ENCODE results near the gene ADAM8. TPM values are rescaled to one million over a fixed set of nuclear protein-coding genes. Genes with fewer than 3 reads are reported as not detected.

ADAM8 gene
- total RNA-seq, 2 experiments from 2014 or later: 142 to 173 TPM

DNA sequence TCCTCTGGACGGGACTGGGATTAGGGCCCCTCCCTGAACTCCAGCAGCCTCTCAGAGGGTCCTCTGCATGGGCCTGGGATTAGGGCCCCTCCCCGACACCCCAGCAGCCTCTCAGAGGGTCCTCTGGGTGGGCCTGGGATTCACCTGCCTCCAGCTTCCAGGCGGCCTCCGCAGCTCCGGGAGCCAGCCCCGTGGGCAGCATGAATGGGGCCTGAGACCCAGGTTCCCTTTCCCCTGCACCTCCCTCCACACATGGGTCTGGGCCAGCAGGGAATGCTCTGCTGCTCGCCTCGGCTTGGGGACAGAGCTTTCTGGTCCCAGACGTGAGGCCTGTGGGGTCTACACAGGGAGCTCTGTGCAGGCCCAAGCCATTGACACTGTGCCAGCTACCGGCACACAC is 26.5 kb upstream of the ADAM8 start:
- DNase-seq (no peak), ATAC-seq (no peak)
- H3K36me3 Mint-ChIP-seq: peaks cover 24% of the 10 kb centered on the region
- H3K4me3 Mint-ChIP-seq: no peak overlapping the region
- H3K27me3 Mint-ChIP-seq: no peaks in the 10 kb centered on the region
- H3K4me1 Mint-ChIP-seq: peaks cover 22% of the 10 kb centered on the region
- CTCF ChIA-PET: interaction anchor here (0.9 to 2.1 kb wide), 3 partner anchors 25 to 159 kb away, joined by 3 to 6 read pairs (median 3); no protein-coding TSS in a partner anchor
- H3K9me3 Mint-ChIP-seq (ENCODE audit: low read depth): no peaks in the 10 kb centered on the region
- H3K27ac Mint-ChIP-seq: no peak overlapping the region

DNA sequence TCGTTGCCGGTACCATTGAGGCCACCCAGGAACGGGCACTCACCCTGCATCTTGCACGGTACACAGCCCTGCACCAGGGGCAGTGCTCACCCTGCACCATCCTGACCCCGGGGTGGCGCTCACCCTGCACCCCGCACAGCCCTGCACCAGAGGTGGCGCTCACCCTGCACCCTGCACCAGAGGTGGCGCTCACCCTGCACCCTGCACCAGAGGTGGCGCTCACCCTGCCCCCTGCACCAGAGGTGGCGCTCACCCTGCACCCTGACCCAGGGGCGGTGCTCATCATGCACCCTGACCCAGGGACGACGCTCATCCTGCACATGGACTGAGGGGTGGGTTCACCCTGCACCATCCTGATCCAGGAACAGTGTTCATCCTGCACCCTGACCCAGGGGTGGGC is 25.6 kb upstream of the ADAM8 start:
- Mint-ChIP-seq H3K9me3 (ENCODE audit: low read depth) (no peaks in the 10 kb centered on the region), H3K27me3 (no peaks in the 10 kb centered on the region), H3K36me3 (peaks cover 30% of the 10 kb centered on the region), H3K4me3 (no peak overlapping the region), H3K27ac (no peak overlapping the region), H3K4me1 (peaks cover 17% of the 10 kb centered on the region)
- no peak for DNase-seq
- CTCF ChIA-PET: no interaction called here
- no peak for ATAC-seq

DNA sequence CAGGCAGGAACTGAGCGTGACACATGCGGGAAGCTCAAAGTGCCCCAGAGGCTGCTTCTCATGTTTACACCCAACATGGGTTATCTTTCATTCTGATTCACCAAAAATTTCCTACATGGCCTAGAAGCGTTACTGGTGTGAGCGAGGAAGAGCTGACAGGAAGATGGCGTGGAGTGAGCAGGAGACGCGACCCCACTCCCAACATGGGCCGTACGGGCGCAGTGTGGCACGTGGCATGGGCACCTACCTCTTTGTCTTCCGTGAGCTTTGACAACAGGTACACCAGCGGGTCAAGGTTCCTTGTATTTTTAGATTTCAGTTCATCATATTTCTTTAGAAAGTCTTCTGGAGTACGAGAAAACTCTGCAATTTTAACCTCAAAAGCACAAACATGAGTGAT is 23.1 kb upstream of the ADAM8 start:
- H3K4me1 Mint-ChIP-seq: peaks cover 7% of the 10 kb centered on the region
- no peaks in the 10 kb centered on the region for H3K27me3 Mint-ChIP-seq
- DNase-seq: no peak
- no peak for ATAC-seq
- CTCF ChIA-PET: interaction anchor here (0.9 kb wide), 1 partner anchor 41 kb away, joined by 3 read pairs; no protein-coding TSS in a partner anchor
- no peaks in the 10 kb centered on the region for H3K9me3 Mint-ChIP-seq (ENCODE audit: low read depth)
- H3K36me3 Mint-ChIP-seq: peaks cover 42% of the 10 kb centered on the region
- no peak overlapping the region for H3K27ac Mint-ChIP-seq
- no peak overlapping the region for H3K4me3 Mint-ChIP-seq

DNA sequence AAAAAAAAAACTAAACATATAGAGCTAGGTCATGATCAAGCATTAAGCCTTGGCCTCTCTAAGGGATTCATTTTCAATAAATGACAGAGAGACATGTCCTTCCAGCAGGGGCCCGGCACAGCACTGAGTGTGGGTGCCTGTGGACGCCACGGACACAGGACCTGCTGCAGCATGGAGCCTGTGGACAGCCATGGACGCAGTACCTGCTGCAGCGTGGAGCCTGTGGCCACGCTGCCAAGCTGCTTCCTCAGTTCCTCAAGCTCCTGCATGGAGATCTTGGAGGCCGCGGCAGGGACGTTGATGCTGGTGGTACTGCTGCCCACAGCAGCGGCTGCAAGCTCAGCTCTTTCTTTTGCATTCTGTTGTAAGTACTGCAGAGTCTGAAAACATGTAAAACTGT is 22.6 kb upstream of the ADAM8 start:
- Mint-ChIP-seq H3K27ac (no peak overlapping the region), H3K27me3 (no peaks in the 10 kb centered on the region), H3K9me3 (ENCODE audit: low read depth) (no peaks in the 10 kb centered on the region), H3K36me3 (peaks cover 44% of the 10 kb centered on the region), H3K4me3 (no peak overlapping the region), H3K4me1 (peaks cover 8% of the 10 kb centered on the region)
- CTCF ChIA-PET: interaction anchor here (0.9 to 1.4 kb wide), 2 partner anchors 19 to 40 kb away, joined by 3 to 4 read pairs; no protein-coding TSS in a partner anchor
- ATAC-seq: no peak
- no peak for DNase-seq

DNA sequence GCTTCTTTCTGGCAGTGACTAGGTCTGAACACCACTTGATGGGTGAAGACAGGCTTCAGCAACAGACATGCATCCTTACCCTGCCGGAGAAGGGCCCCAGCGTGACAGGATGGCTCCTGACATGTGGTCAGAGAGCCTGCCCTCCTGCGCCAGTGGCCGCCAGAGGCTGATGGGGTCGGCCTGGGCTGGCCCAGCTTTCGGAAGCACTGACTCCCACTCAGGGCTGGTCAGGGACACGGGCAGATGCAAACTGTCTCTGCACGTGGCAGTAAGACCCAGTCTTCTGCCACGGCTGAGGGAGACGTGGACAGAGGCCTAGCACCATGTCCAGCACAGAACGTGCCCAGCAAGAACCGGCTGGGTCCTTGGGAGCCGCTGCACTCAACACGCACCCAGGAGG is 21.8 kb upstream of the ADAM8 start:
- CTCF ChIA-PET: interaction anchor here (1.4 kb wide), 1 partner anchor 20 kb away, joined by 4 read pairs; no protein-coding TSS in a partner anchor
- H3K9me3 Mint-ChIP-seq (ENCODE audit: low read depth): no peaks in the 10 kb centered on the region

DNA sequence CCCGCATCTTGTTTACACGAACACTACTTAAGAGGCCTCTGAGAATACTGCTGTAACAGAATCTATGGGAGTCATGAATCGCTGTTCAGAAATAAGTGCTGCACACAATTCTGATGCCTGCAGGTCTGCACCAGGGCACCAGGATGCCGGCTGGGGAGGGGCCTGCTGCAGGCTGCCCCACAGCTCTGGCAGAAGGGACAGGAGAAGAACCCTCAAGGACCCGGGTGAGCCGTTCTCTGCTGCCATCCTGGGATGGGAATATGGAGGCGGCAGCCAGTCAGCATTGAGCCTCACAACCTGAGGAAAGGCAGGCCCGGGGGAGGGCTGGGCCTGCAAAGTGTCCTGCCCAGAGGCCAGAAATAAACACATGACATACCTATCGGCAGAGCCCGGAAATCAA is 20.8 kb upstream of the ADAM8 start:
- Mint-ChIP-seq H3K27ac (no peak overlapping the region), H3K4me3 (no peak overlapping the region), H3K36me3 (peaks cover 45% of the 10 kb centered on the region), H3K4me1 (peaks cover 12% of the 10 kb centered on the region), H3K27me3 (no peaks in the 10 kb centered on the region), H3K9me3 (ENCODE audit: low read depth) (no peaks in the 10 kb centered on the region)
- no peak for DNase-seq
- ATAC-seq: no peak
- CTCF ChIA-PET: no interaction called here

More for the DNA sequence above, 21.8 kb upstream of the ADAM8 start:
- ATAC-seq (no peak), DNase-seq (no peak)
- H3K4me3 Mint-ChIP-seq: no peak overlapping the region
- H3K27ac Mint-ChIP-seq: no peak overlapping the region
- peaks cover 12% of the 10 kb centered on the region for H3K4me1 Mint-ChIP-seq
- H3K27me3 Mint-ChIP-seq: no peaks in the 10 kb centered on the region
- peaks cover 48% of the 10 kb centered on the region for H3K36me3 Mint-ChIP-seq

DNA sequence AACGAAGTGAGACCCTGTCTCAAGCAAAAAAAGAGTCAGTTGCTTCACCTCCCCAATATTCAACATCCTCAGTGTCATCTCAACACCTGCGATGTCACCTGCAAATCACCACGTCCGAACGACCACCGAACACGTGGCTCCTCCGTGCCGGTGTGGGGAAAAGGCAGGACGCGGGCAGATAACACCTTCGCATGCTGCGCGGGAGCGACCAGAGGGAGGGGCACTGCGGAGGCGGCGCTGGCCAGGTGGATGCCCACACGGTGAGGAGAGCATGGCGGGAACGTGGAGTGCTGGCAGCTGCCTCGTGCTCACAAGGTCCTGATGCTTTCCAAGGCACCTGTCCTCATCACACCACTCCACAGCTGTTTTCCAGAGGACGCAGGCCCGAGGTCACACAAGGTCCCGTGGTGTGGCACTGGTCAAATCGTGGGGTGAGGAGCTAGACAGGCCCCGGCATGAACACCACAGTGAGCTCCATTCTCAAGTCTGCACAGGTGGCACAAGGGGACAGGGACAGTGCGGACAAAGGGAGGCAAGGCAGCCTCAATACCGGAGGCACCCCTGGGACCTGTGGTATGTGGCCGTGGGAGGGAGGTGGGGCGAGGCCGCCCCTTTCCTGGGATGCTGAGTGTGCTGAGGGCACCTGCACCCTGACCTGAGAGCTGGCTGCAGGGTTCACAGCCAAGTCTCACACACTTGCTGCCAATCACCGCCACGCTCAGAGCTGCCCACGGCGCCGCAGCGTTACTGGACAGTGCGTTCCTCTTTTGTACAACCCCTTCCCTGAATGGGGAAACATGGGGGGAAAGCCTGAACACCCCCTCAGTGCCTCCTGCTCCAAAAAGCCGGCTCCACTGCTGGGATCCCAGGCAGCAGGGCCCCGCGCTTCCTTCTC is 19.0 kb upstream of the ADAM8 start:
- CTCF ChIA-PET: no interaction called here

DNA sequence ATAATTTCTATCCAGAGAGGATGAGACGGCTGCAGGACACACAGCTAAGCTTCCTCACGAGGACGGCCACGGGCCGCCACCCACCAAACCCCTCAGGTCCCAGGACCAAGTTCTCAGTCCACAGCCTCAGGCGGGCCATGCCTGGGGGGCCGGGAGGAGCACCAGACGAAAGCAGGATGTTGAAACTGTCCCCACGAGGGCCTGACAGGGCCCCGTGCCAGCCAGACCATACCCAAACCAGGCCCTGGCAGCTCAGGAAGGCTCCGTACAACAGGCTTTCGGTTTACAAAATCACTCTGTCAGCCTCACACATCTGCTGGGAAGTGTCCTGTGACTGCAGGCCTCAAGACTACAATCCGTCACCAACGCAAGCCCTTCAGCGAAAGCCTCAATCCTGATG is 17.5 kb upstream of the ADAM8 start:
- Mint-ChIP-seq H3K9me3 (ENCODE audit: low read depth) (no peaks in the 10 kb centered on the region), H3K27me3 (no peaks in the 10 kb centered on the region), H3K27ac (no peak overlapping the region), H3K4me1 (peaks cover 12% of the 10 kb centered on the region), H3K36me3 (peaks cover 39% of the 10 kb centered on the region), H3K4me3 (no peak overlapping the region)
- CTCF ChIA-PET: interaction anchor here (1.3 kb wide), 1 partner anchor 14 kb away, joined by 4 read pairs; no protein-coding TSS in a partner anchor
- ATAC-seq (no peak), DNase-seq (no peak)

More for the DNA sequence above, 19.0 kb upstream of the ADAM8 start:
- Mint-ChIP-seq H3K4me3 (no peak overlapping the region), H3K9me3 (ENCODE audit: low read depth) (no peaks in the 10 kb centered on the region), H3K27ac (no peak overlapping the region), H3K36me3 (peaks cover 45% of the 10 kb centered on the region), H3K27me3 (no peaks in the 10 kb centered on the region), H3K4me1 (peaks cover 12% of the 10 kb centered on the region)
- ATAC-seq (no peak), DNase-seq (no peak)

DNA sequence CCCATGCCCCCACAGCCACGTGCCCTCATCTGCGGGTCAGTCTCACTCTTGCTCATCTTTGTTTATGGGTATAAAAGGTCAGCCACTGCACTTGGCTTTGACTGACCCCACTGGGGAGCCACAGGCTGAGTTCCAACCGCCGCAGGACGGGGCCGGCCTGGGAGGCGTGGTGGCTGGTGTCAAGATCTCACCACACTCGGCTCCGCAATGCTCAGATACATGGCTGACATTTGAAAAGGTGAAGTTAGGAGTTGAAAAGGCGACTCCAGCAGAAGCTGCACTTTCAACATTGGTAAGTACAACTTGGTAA is 17.1 kb upstream of the ADAM8 start:
- H3K4me3 Mint-ChIP-seq: no peak overlapping the region
- DNase-seq: no peak
- CTCF ChIA-PET: interaction anchor here (1.3 kb wide), 1 partner anchor 14 kb away, joined by 4 read pairs; no protein-coding TSS in a partner anchor
- peaks cover 40% of the 10 kb centered on the region for H3K36me3 Mint-ChIP-seq
- no peak overlapping the region for H3K27ac Mint-ChIP-seq
- ATAC-seq: no peak
- H3K27me3 Mint-ChIP-seq: no peaks in the 10 kb centered on the region
- H3K4me1 Mint-ChIP-seq: peaks cover 12% of the 10 kb centered on the region
- H3K9me3 Mint-ChIP-seq (ENCODE audit: low read depth): no peaks in the 10 kb centered on the region

DNA sequence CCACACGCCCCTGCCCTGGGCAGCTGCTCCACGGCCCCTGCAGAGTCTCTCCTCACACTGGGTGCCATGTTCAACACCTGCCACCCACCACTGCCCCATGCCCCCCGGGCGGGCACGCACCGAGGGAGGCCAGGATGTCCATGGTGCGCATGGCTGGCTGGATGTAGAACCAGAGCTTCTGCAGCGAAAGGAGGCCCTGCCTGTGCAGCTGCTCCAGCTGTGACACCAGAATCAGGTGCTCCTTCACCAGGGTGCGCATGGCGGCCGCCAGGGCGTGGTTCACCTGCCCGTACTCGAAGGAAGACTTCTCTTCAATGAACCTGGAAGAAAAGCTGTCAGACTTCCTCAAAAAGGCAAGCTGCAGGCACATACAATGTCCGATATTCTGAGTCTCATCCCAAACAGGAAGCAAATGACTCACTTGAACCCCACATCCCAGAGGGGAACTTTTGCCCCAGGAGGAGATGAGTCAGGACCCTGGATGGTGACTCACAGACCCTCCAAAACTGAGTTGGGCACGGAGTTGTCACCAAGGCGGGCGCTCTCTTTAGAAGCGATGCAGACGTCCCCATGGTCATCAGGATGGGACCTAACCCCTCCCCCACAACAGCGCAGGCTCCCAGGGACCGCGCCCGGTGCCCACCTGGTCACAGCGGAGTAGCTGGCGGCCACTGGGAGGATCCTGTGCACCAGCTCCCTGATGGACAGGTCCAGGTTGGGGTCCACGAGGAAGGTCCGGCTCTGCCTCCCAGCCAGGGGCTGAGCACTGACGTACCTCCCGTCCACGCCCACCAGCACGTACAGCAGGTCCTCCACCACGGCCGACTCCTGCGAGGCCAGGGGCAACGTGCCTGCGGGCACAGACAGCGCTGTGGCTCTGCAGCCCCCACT is 16.5 kb upstream of the ADAM8 start:
- Mint-ChIP-seq H3K27ac (no peak overlapping the region), H3K4me1 (peaks cover 9% of the 10 kb centered on the region), H3K9me3 (ENCODE audit: low read depth) (no peaks in the 10 kb centered on the region), H3K27me3 (no peaks in the 10 kb centered on the region), H3K4me3 (no peak overlapping the region), H3K36me3 (peaks cover 38% of the 10 kb centered on the region)
- DNase-seq (no peak), ATAC-seq (no peak)
- CTCF ChIA-PET: interaction anchor here (0.9 to 1.3 kb wide), 2 partner anchors 11 to 15 kb away, joined by 3 to 4 read pairs; no protein-coding TSS in a partner anchor

DNA sequence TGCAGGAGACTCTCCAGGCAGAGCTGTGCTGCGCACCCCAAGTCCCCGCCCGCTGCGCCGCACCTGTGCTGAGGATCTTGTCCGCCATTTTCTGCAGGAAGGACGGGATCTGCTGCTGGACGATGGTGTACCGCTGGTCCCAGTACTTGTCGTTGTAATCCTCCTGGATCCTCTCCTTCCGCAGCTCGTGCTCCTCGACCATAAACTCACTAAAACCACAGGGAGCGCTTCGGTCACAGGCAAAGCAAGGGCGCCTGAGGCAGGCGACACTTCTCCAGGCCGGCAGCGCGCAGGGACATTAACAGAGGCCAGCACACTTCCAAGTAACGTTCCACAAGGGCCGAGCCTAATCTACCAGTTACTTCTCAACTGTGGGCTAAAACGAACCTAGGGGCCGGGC is 13.1 kb upstream of the ADAM8 start:
- no peaks in the 10 kb centered on the region for H3K9me3 Mint-ChIP-seq (ENCODE audit: low read depth)
- no peak for ATAC-seq
- no peaks in the 10 kb centered on the region for H3K27me3 Mint-ChIP-seq
- no peak overlapping the region for H3K27ac Mint-ChIP-seq
- H3K4me1 Mint-ChIP-seq: peaks cover 6% of the 10 kb centered on the region
- CTCF ChIA-PET: no interaction called here
- DNase-seq: no peak
- H3K4me3 Mint-ChIP-seq: no peak overlapping the region
- H3K36me3 Mint-ChIP-seq: peaks cover 36% of the 10 kb centered on the region

DNA sequence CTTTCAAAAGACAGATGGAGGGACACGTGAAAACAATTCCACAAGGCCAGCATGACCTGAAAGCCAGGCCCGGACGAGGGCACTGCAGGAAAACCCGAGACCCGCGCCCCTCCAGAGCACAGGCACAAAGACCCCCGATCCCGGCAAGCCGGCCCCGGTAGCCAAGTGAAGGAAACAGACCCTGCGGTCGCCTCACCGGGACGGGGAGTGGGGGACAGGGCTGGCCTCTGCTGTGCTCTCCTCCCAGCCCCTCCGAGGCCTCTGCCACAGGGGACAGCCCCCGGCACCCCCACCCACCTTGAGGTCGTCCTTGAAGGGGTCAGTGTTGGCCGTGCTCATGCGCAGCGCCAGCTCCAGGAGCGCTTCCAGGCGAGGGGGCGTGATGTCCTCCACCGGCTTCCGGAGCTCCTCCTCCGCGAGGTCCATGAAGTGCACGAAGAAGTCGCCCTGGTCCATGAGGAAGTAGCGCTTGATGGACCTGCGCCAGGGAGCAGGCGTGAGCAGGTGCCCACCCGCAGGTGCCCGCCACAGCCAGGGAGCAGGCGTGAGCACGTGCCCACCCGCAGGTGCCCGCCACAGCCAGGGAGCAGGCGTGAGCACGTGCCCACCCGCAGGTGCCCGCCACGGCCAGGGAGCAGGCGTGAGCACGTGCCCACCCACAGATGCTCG is 11.3 kb upstream of the ADAM8 start:
- no peaks in the 10 kb centered on the region for H3K27me3 Mint-ChIP-seq

DNA sequence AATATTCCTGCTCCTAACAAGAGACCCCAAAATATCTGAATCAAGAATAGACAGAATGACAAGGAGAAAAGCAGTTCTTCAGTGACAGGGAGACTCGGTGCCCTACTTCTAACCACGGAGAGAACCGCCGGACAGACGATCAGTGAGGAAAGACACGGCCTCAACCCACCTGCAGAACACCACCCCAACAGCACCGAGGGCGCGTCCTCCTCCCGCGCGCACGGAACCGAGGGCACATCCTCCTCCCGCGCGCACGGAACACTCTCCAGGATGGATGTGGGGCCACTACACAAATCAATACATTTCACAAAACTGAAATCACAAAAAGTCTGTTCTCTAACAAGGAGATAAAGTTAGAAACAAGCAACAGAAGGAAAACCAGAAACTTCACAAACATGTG is 9.7 kb upstream of the ADAM8 start:
- CTCF ChIA-PET: interaction anchor here (1.3 kb wide), 1 partner anchor 43 kb away, joined by 3 read pairs; no protein-coding TSS in a partner anchor
- ATAC-seq: no peak
- Mint-ChIP-seq H3K4me3 (no peak overlapping the region), H3K27me3 (no peaks in the 10 kb centered on the region), H3K36me3 (peaks cover 38% of the 10 kb centered on the region), H3K9me3 (ENCODE audit: low read depth) (no peaks in the 10 kb centered on the region), H3K27ac (no peak overlapping the region), H3K4me1 (no peaks in the 10 kb centered on the region)
- no peak for DNase-seq

More for the DNA sequence above, 11.3 kb upstream of the ADAM8 start:
- ATAC-seq (no peak), DNase-seq (no peak)
- Mint-ChIP-seq H3K36me3 (peaks cover 35% of the 10 kb centered on the region), H3K4me1 (no peaks in the 10 kb centered on the region), H3K27ac (no peak overlapping the region), H3K9me3 (ENCODE audit: low read depth) (no peaks in the 10 kb centered on the region), H3K4me3 (no peak overlapping the region)
- CTCF ChIA-PET: interaction anchor here (0.9 to 1.2 kb wide), 3 partner anchors 10 to 20 kb away, joined by 3 read pairs; partner anchors contain the start of gene ADAM8
